SK-N-SH (cell line): ENCODE data around the gene ITM2C. TPM values are rescaled to one million over a fixed set of nuclear protein-coding genes. Genes with fewer than 3 reads are reported as not detected.
A peak's percentile ranks its signal among the peaks of the same experiment; 100 is the strongest.

Experiments
- CTCF ChIA-PET: fragments of 300-600, 350-600 bp; formaldehyde crosslinking; extraction: SDS; loops from one replicate; lab custom pipeline; 2021; lab: Yijun Ruan, JAX
- POLR2A ChIA-PET: fragments of 350-600 bp; sonication (Branson Sonifier 250); formaldehyde crosslinking; extraction: SDS; loops from one replicate; lab custom pipeline; 2020; ENCODE audit warnings: antibody characterized with exemption, inconsistent platforms; lab: Yijun Ruan, JAX
- DNase-seq: peaks from one replicate; pipeline ENCODE4 v3.0.0; 2012
- H2AFZ ChIP-seq: fragments of 200-600 bp; sonication (generic); 2 replicates; pipeline ENCODE4 v1.8.1; 2016; ENCODE audit warnings: antibody characterized with exemption, mild to moderate bottlenecking, low read depth
- H3F3A ChIP-seq: fragments of 200-600 bp; sonication (generic); replicated peaks from 2 replicates; pipeline ENCODE3; 2016; ENCODE audit warnings: antibody characterized with exemption, mild to moderate bottlenecking; ENCODE audit not compliant: insufficient read depth
- H3K27ac ChIP-seq, 2 experiments: fragments of 200-500 bp in 1 of 2; fragments of 200-600 bp in 1 of 2; sonication (Bioruptor generic) in 1 of 2; sonication (generic), shearing (Covaris generic) in 1 of 2; 2 replicates each; pipeline versions ENCODE4 v1.5.1 to v1.6.1; 2014 to 2016; ENCODE audit warnings: low read depth in 2 of 2, inconsistent platforms in 1 of 2, low read length in 1 of 2, mild to moderate bottlenecking in 1 of 2, mixed read lengths in 1 of 2
- H3K27me3 ChIP-seq: fragments of 200-600 bp; sonication (generic), shearing (Covaris generic); 2 replicates; pipeline ENCODE4 v1.6.1; 2016; ENCODE audit warnings: mixed run types; ENCODE audit not compliant: insufficient read depth
- H3K36me3 ChIP-seq, 2 experiments: fragments of 200-500 bp in 1 of 2; fragments of 200-600 bp in 1 of 2; sonication (Bioruptor generic) in 1 of 2; sonication (generic) in 1 of 2; replicated peaks in 1 of 2; 2 replicates each; pipeline versions ENCODE3 to v1.5.1; 2014 to 2016; ENCODE audit warnings: low read length in 1 of 2, mild to moderate bottlenecking in 1 of 2; ENCODE audit not compliant: insufficient read depth in 2 of 2, control insufficient read depth in 1 of 2
- H3K4me1 ChIP-seq, 2 experiments: fragments of 200-500 bp in 1 of 2; fragments of 200-600 bp in 1 of 2; sonication (Bioruptor generic) in 1 of 2; sonication (generic), shearing (Covaris generic) in 1 of 2; 2 replicates each; pipeline versions ENCODE4 v1.5.1 to v1.6.1; 2014 to 2016; ENCODE audit warnings: low read depth in 1 of 2, low read length in 1 of 2, mixed run types in 1 of 2; ENCODE audit not compliant: insufficient read depth in 2 of 2, control insufficient read depth in 1 of 2
- H3K4me2 ChIP-seq: fragments of 200-600 bp; sonication (generic), shearing (Covaris generic); 2 replicates; pipeline ENCODE4 v1.6.1; 2017; ENCODE audit warnings: mixed run types
- H3K4me3 ChIP-seq, 2 experiments: fragments of 200-500 bp in 1 of 2; fragments of 200-600 bp in 1 of 2; sonication (Bioruptor generic) in 1 of 2; sonication (generic), shearing (Covaris generic) in 1 of 2; 2 replicates each; pipeline versions ENCODE4 v1.5.1 to v1.8.1; 2014 to 2016; ENCODE audit warnings: low read depth in 2 of 2, inconsistent platforms in 1 of 2, low read length in 1 of 2, mild to moderate bottlenecking in 1 of 2, mixed read lengths in 1 of 2, moderate library complexity in 1 of 2
- H3K79me2 ChIP-seq: fragments of 200-600 bp; sonication (generic); 2 replicates; pipeline ENCODE4 v1.8.1; 2017; ENCODE audit warnings: mild to moderate bottlenecking; ENCODE audit not compliant: insufficient read depth
- H3K9ac ChIP-seq: fragments of 200-600 bp; sonication (generic); 2 replicates; pipeline ENCODE4 v1.6.1; 2017; ENCODE audit warnings: mixed run types
- H3K9me2 ChIP-seq: fragments of 200-600 bp; sonication (generic); 2 replicates; pipeline ENCODE4 v1.6.1; 2017; ENCODE audit warnings: mixed run types
- H3K9me3 ChIP-seq: fragments of 200-600 bp; sonication (generic); 2 replicates; pipeline ENCODE4 v1.6.1; 2017; ENCODE audit warnings: mixed run types, mild to moderate bottlenecking, moderate library complexity
- H4K20me1 ChIP-seq: fragments of 200-600 bp; sonication (generic); 2 replicates; pipeline ENCODE4 v1.6.1; 2017; ENCODE audit warnings: mild to moderate bottlenecking, mixed run types; ENCODE audit not compliant: insufficient read depth
- CTCF ChIP-seq: fragments of 200-600 bp; sonication (generic); IDR thresholded peaks from 2 replicates; pipeline ENCODE4 v1.6.1; 2017; ENCODE audit warnings: antibody characterized with exemption, mild to moderate bottlenecking, moderate library complexity
- IRF3 ChIP-seq: fragments of 150-350 bp; IDR thresholded peaks from 2 replicates; pipeline ENCODE4 v1.6.1; 2016; ENCODE audit warnings: mild to moderate bottlenecking, low read depth, low read length
- JUND ChIP-seq: IDR thresholded peaks from 2 replicates; pipeline ENCODE4 v1.4.0; 2012
- MXI1 ChIP-seq: IDR thresholded peaks from 2 replicates; pipeline ENCODE4 v1.6.1; 2012; ENCODE audit warnings: mild to moderate bottlenecking, low read depth, low read length, improper control_type of control experiment
- POLR2AphosphoS5 ChIP-seq: IDR thresholded peaks from 2 replicates; pipeline ENCODE4 v1.6.1; 2012; ENCODE audit warnings: low read depth, low read length
- SIN3A ChIP-seq: IDR thresholded peaks from 2 replicates; pipeline ENCODE4 v1.6.1; 2012; ENCODE audit warnings: low read depth, mild to moderate bottlenecking, low read length, moderate library complexity, borderline replicate concordance
- TCF12 ChIP-seq: IDR thresholded peaks from 2 replicates; pipeline ENCODE4 v1.4.0; 2012
- WGBS: methylation state at CpG from one replicate; pipeline ENCODE4 v1.1.6; 2017; ENCODE audit warnings: low lambda C conversion rate; 5-methylcytosine and 5-hydroxymethylcytosine counted together
- polyA plus RNA-seq, 3 experiments: library from polyadenylated mRNA; depleted of rRNA; stranded (reverse); fragments of >200 nt; gene quantifications; 2 replicates each; pipeline ENCODE4 v1.2.3, GENCODE V29; 2012

Gene ITM2C
- polyA plus RNA-seq, 1 of the 3 experiments (the other 2 are of a cell fraction): 288 TPM

GRCh38 chr2:230885463-230886130 lies 20.9 kb downstream of the ITM2C start:
- 73% methylated on average over 11 of the region's 11 CpGs for WGBS
- Histone ChIP-seq H2AFZ (no peak overlapping the region), H3K9me3 (no peaks in the 10 kb centered on the region), H3K4me3 (no peak overlapping the region), H3K27me3 (no peaks in the 10 kb centered on the region), H3K4me1 (peaks cover 0 to 13% of the 10 kb centered on the region in 2 experiments; a peak in 2 of 4 replicates), H3K27ac (peak overlapping the region in 1 of 2 experiments; percentile 41; a peak in 1 of 4 replicates), H3K9me2 (no peaks in the 10 kb centered on the region), H3F3A (no peaks in the 10 kb centered on the region), H4K20me1 (no peaks in the 10 kb centered on the region), H3K4me2 (no peak overlapping the region), H3K9ac (no peak overlapping the region)
- DNase-seq: peak; percentile 83
- CTCF ChIA-PET: interaction anchor here (0.7 to 3.6 kb wide), 13 partner anchors 13 to 167 kb away, joined by 3 to 18 read pairs (median 4); partner anchors contain the start of gene ITM2C
- POLR2A ChIA-PET: interaction anchor here (0.6 to 1.1 kb wide), 4 partner anchors 15 to 21 kb away, joined by 3 to 4 read pairs (median 4); partner anchors contain the start of gene ITM2C
- peak; percentile 64; the same call in 1 of the 2 replicates for TF ChIP-seq MXI1
- TF ChIP-seq CTCF: no peak
- TF ChIP-seq, all 33 proteins: peak for 1
- no peaks in the 10 kb centered on the region; the same call in 1 of the 2 replicates for H3K79me2 ChIP-seq
- no peaks in the 10 kb centered on the region for H3K36me3 ChIP-seq

GRCh38 chr2:230886206-230886605 lies 21.5 kb downstream of the ITM2C start:
- H3K4me2 ChIP-seq: no peak overlapping the region
- H3K4me3 ChIP-seq: no peak overlapping the region
- POLR2A ChIA-PET: interaction anchor here (0.7 to 1.1 kb wide), 2 partner anchors 17 to 22 kb away, joined by 4 read pairs; partner anchors contain the start of gene ITM2C
- no peak overlapping the region for H3K9ac ChIP-seq
- no peaks in the 10 kb centered on the region for H3K27me3 ChIP-seq
- TF ChIP-seq POLR2AphosphoS5 (no peak), SIN3A (no peak), JUND (no peak), TCF12 (no peak), IRF3 (no peak)
- no peaks in the 10 kb centered on the region for H3K9me3 ChIP-seq
- CTCF ChIA-PET: interaction anchor here (0.7 to 3.6 kb wide), 10 partner anchors 13 to 101 kb away, joined by 3 to 18 read pairs (median 4); no protein-coding TSS in a partner anchor
- H3K36me3 ChIP-seq: no peaks in the 10 kb centered on the region
- no peaks in the 10 kb centered on the region for H4K20me1 ChIP-seq
- H2AFZ ChIP-seq: no peak overlapping the region
- no peak for DNase-seq
- 57% methylated on average over 1 of the region's 5 CpGs for WGBS
- H3K27ac ChIP-seq: peak overlapping the region in 1 of 2 experiments; percentile 41; a peak in 1 of 4 replicates
- no peaks in the 10 kb centered on the region for H3K9me2 ChIP-seq
- no peaks in the 10 kb centered on the region; the same call in 1 of the 2 replicates for H3K79me2 ChIP-seq
- H3F3A ChIP-seq: no peaks in the 10 kb centered on the region
- peaks cover 0 to 13% of the 10 kb centered on the region in 2 experiments; a peak in 2 of 4 replicates for H3K4me1 ChIP-seq
